ENCODE data around the gene NACC1.

- TF ChIP-seq CTCF (IDR thresholded peaks at IDR 0.05; ENCODE audit: borderline replicate concordance, extremely low read depth, low read length, poor library complexity, severe bottlenecking) = no peak
- TF ChIP-seq EZH2 (IDR thresholded peaks at IDR 0.05; ENCODE audit: borderline replicate concordance, low read depth, low read length, severe bottlenecking) = no peak
These were observed 19.6 kb upstream of the NACC1 start for GRCh38 chr19:13098277-13099072.

Data from DND-41 (cell line).